Left colon (tissue), 2 donors: Measurements from ENCODE around the gene ATG7. TPM values are rescaled to one million over a fixed set of nuclear protein-coding genes. Genes with fewer than 3 reads are reported as not detected.
A peak's percentile ranks its signal among the peaks of the same experiment; 100 is the strongest.

Experiments
- ATAC-seq: fragments of 200-7000 bp; cut with Tn5 transposase; one replicate; pipeline ENCODE4 v1.9.1; 2020; ENCODE audit warnings: mild to moderate bottlenecking, moderate library complexity
- DNase-seq, 2 donors: peaks; one replicate each; pipeline ENCODE4 v3.0.0-alpha.2; 2020
- intact Hi-C, 2 donors: fragments of 100-400 bp; cut with DNase I in 1 of 2; cut with micrococcal nuclease in 1 of 2; formaldehyde crosslinking; loops; one replicate each; pipeline versions ENCODE4 v1.11.2 to v1.14.0; 2022; cut with DNase I, micrococcal nuclease
- total RNA-seq, 2 donors: library from RNA; stranded (reverse); fragmentation: NEBNext Ultra II Directional; extraction: Animal tissue kit (Norgen Biotek cat#: 25700); gene quantifications; one replicate each; pipeline ENCODE4 v1.2.1, GENCODE V29; 2021
- donor health status: DM: no; HTN: no; CAD: no.
- donor health status: DM: yes; HTN: yes; CAD: no.

The ATG7 gene
- total RNA-seq, 2 donors from 2014 or later = 34.6 to 41.0 TPM

GRCh38 chr3:11534793-11535101 lies 262.6 kb downstream of the ATG7 start:
- intact Hi-C loops = no loop called here
- no peak for ATAC-seq

GRCh38 chr3:11535243-11535960 lies 263.2 kb downstream of the ATG7 start:
- DNase-seq = no peak
- no peak for ATAC-seq
- intact Hi-C loops = no loop called here

More at GRCh38 chr3:11534793-11535101, 262.6 kb downstream of the ATG7 start:
- no peak for DNase-seq

- DNase-seq (no peak), ATAC-seq (no peak)
- intact Hi-C loops = no loop called here
Observed at GRCh38 chr3:11536132-11536935, 264.1 kb downstream of the ATG7 start.

- intact Hi-C loops = no loop called here
- ATAC-seq (no peak), DNase-seq (no peak)
Observed at GRCh38 chr3:11536936-11537612, 264.9 kb downstream of the ATG7 start.

- ATAC-seq (no peak), DNase-seq (no peak)
- intact Hi-C loops = no loop called here
Observed at GRCh38 chr3:11538581-11538980, 266.4 kb downstream of the ATG7 start.

- intact Hi-C loops = no loop called here
- DNase-seq = no peak
- ATAC-seq = no peak
Observed at GRCh38 chr3:11539218-11539617, 267.0 kb downstream of the ATG7 start.

- DNase-seq (no peak), ATAC-seq (no peak)
- intact Hi-C loops = no loop called here
Observed at GRCh38 chr3:11539677-11540076, 267.5 kb downstream of the ATG7 start.

- ATAC-seq (no peak), DNase-seq (no peak)
- intact Hi-C loops = no loop called here
Observed at GRCh38 chr3:11541321-11542303, 269.4 kb downstream of the ATG7 start.

- DNase-seq = no peak
- no peak for ATAC-seq
- intact Hi-C loops = no loop called here
Observed at GRCh38 chr3:11542551-11542950, 270.4 kb downstream of the ATG7 start.

- DNase-seq = no peak
- no peak for ATAC-seq
- intact Hi-C loops = no loop called here
Observed at GRCh38 chr3:11543141-11543947, 271.1 kb downstream of the ATG7 start.

GRCh38 chr3:11543948-11544387 lies 271.8 kb downstream of the ATG7 start:
- DNase-seq (no peak), ATAC-seq (no peak)
- intact Hi-C loops = no loop called here

GRCh38 chr3:11544412-11545181 lies 272.4 kb downstream of the ATG7 start:
- peak in 1 of 2 donors; percentile 19 for DNase-seq
- no peak for ATAC-seq
- intact Hi-C loops = no loop called here

GRCh38 chr3:11545186-11545851 lies 273.1 kb downstream of the ATG7 start:
- DNase-seq = peak in 1 of 2 donors; percentile 14
- no peak for ATAC-seq
- intact Hi-C loops = no loop called here

- no peak for ATAC-seq
- DNase-seq = peak in 1 of 2 donors; percentile 10
- intact Hi-C loops = no loop called here
Observed at GRCh38 chr3:11546657-11547302, 274.6 kb downstream of the ATG7 start.

GRCh38 chr3:11547498-11547897 lies 275.3 kb downstream of the ATG7 start:
- intact Hi-C loops = no loop called here
- DNase-seq (no peak), ATAC-seq (no peak)

- DNase-seq (peak in 1 of 2 donors; percentile 37), ATAC-seq (peak; percentile 68)
- intact Hi-C loops = no loop called here
Observed at GRCh38 chr3:11548721-11549131, 276.5 kb downstream of the ATG7 start.
